K562 (cell line): ENCODE results near the gene DOP1B. TPM values are rescaled to one million over a fixed set of nuclear protein-coding genes. Genes with fewer than 3 reads are reported as not detected.

ENCODE experiments used
- ATAC-seq: fragments of 200-7000 bp; cut with Tn5 transposase; 3 replicates; pipeline ENCODE4 v1.9.1; 2020; ENCODE audit warnings: moderate library complexity
- BruUV-seq: library from RNA; stranded (reverse); fragments of 400-500 nt; replicated peaks from 2 replicates; lab custom pipeline; 2021; lab: Mats Ljungman, UMichigan
- CTCF ChIA-PET: fragments of 300-600 bp; formaldehyde crosslinking; extraction: SDS; loops from one replicate; lab custom pipeline; 2021; ENCODE audit warnings: low intra/inter-chr PET ratio; lab: Yijun Ruan, JAX
- POLR2A ChIA-PET: fragments of 300-600, 350-650 bp; sonication (Branson Sonifier 250); formaldehyde crosslinking; extraction: SDS; loops from one replicate; lab custom pipeline; 2021; ENCODE audit warnings: antibody characterized with exemption, inconsistent platforms; lab: Yijun Ruan, JAX
- DNase-seq, 4 experiments: peaks; one replicate each; pipeline versions ENCODE4 v3.0.0 to v3.0.0-alpha.2; 2011 to 2018; ENCODE audit warnings: low spot score in 3 of 4, mixed read lengths in 3 of 4; ENCODE audit errors: extremely low read depth in 1 of 4
- FAIRE-seq: peaks from 2 replicates; lab custom pipeline; 2011; peaks lifted over from hg19 to GRCh38; lab: Jason Lieb, UNC
- H2AFZ ChIP-seq: 2 replicates; pipeline ENCODE4 v1.6.0; 2011; ENCODE audit warnings: low read depth, low read length, control low read depth, inconsistent platforms
- H3K27ac ChIP-seq: fragments of 200-600 bp; 3 replicates; pipeline ENCODE4 v1.8.0; 2011; ENCODE audit warnings: low read depth, mild to moderate bottlenecking, control low read depth, inconsistent platforms, low read length, moderate library complexity, mixed read lengths; ENCODE audit errors: extremely low read depth
- H3K27me3 ChIP-seq, 2 experiments: fragments of 300-600 bp in 1 of 2; 2 replicates in 1 of 2; 3 replicates in 1 of 2; pipeline versions ENCODE4 v1.6.0 to v1.8.0; 2011; ENCODE audit warnings: inconsistent platforms in 2 of 2, low read length in 2 of 2, mild to moderate bottlenecking in 1 of 2, mixed read lengths in 1 of 2, moderate library complexity in 1 of 2; ENCODE audit not compliant: control insufficient read depth in 2 of 2, insufficient read depth in 2 of 2
- H3K36me3 ChIP-seq: fragments of 300-600 bp; 3 replicates; pipeline ENCODE4 v1.8.0; 2011; ENCODE audit warnings: mild to moderate bottlenecking, low read length, inconsistent platforms; ENCODE audit not compliant: control insufficient read depth, insufficient read depth
- H3K4me1 ChIP-seq, 2 experiments: fragments of 200-600 bp in 1 of 2; replicated peaks in 1 of 2; 2 replicates in 1 of 2; 3 replicates in 1 of 2; pipeline versions ENCODE4 v1.5.1 to v1.8.0; 2011; ENCODE audit warnings: inconsistent platforms in 2 of 2, low read length in 2 of 2, mild to moderate bottlenecking in 1 of 2, mixed read lengths in 1 of 2, moderate library complexity in 1 of 2; ENCODE audit not compliant: control insufficient read depth in 2 of 2, insufficient read depth in 2 of 2
- H3K4me2 ChIP-seq: 2 replicates; pipeline ENCODE4 v1.6.1; 2011; ENCODE audit warnings: low read length, control low read depth, inconsistent platforms, mixed read lengths; ENCODE audit not compliant: insufficient read depth
- H3K4me3 ChIP-seq: fragments of 200-600 bp; sonication (generic), shearing (Covaris generic); 2 replicates; pipeline ENCODE4 v1.5.1; 2016; ENCODE audit warnings: control low read depth, inconsistent platforms
- H3K79me2 ChIP-seq: fragments of 200-600 bp; 3 replicates; pipeline ENCODE4 v1.8.0; 2011; ENCODE audit warnings: low read length, inconsistent platforms; ENCODE audit not compliant: control insufficient read depth, insufficient read depth
- H3K9ac ChIP-seq, 2 experiments: 2 replicates each; pipeline versions ENCODE4 v1.6.0 to v1.6.1; 2011; ENCODE audit warnings: low read depth in 2 of 2, low read length in 2 of 2, control low read depth in 1 of 2, inconsistent platforms in 1 of 2, mild to moderate bottlenecking in 1 of 2, mixed read lengths in 1 of 2; ENCODE audit not compliant: insufficient read depth in 1 of 2
- H3K9me1 ChIP-seq: one replicate; pipeline ENCODE4 v1.6.0; 2011; ENCODE audit warnings: inconsistent platforms, mild to moderate bottlenecking, low read length, moderate library complexity; ENCODE audit not compliant: control insufficient read depth, insufficient read depth
- H3K9me3 ChIP-seq: replicated peaks from 2 replicates; pipeline ENCODE4 v1.5.1; 2011; ENCODE audit warnings: low read depth, low read length, inconsistent platforms; ENCODE audit not compliant: control insufficient read depth, insufficient read depth
- H4K20me1 ChIP-seq: replicated peaks from 2 replicates; pipeline ENCODE4 v1.6.1; 2011; ENCODE audit warnings: low read length, inconsistent platforms, mixed read lengths; ENCODE audit not compliant: control insufficient read depth, insufficient read depth
- ATF6 ChIP-seq: sonication (generic); formaldehyde crosslinking; IDR thresholded peaks from 2 replicates; pipeline ENCODE4 v1.4.0; 2020; ENCODE audit warnings: mild to moderate bottlenecking, missing genetic modification reagents
- CBX1 ChIP-seq: sonication (generic); IDR thresholded peaks from 2 replicates; pipeline ENCODE4 v1.6.1; 2016; ENCODE audit warnings: antibody characterized with exemption, low read depth, mild to moderate bottlenecking
- CXXC5 ChIP-seq: fragments of 250-450 bp; sonication (Bioruptor Pico); IDR thresholded peaks from 2 replicates; pipeline ENCODE4 v1.8.0; 2022; ENCODE audit warnings: inconsistent platforms, mild to moderate bottlenecking, moderate library complexity
- GABPB2 ChIP-seq: fragments of 250-450 bp; sonication (Bioruptor Pico); conservative IDR thresholded peaks from 2 replicates; pipeline ENCODE4 v1.5.1; 2021; ENCODE audit warnings: mild to moderate bottlenecking
- HMBOX1 ChIP-seq: sonication (generic); IDR thresholded peaks from 2 replicates; pipeline ENCODE4 v1.6.1; 2016
- MAFG ChIP-seq: fragments of 450-650 bp; conservative IDR thresholded peaks from 2 replicates; pipeline ENCODE4 v1.6.1; 2016; ENCODE audit warnings: missing genetic modification characterization, missing compliant biosample characterization
- MEIS2 ChIP-seq: fragments of 450-650 bp; IDR thresholded peaks from 2 replicates; pipeline ENCODE4 v1.6.1; 2014; ENCODE audit warnings: mild to moderate bottlenecking; ENCODE audit not compliant: partially characterized antibody
- NR2F6 ChIP-seq: fragments of 450-650 bp; formaldehyde crosslinking; IDR thresholded peaks from 2 replicates; pipeline ENCODE4 v1.4.0; 2020; ENCODE audit warnings: mild to moderate bottlenecking
- PATZ1 ChIP-seq: fragments of 250-450 bp; sonication (Bioruptor Pico); IDR thresholded peaks from 2 replicates; pipeline ENCODE4 v1.5.0; 2020; ENCODE audit warnings: mild to moderate bottlenecking, borderline replicate concordance
- PBX2 ChIP-seq, 2 experiments: IDR thresholded peaks in 1 of 2; conservative IDR thresholded peaks in 1 of 2; 2 replicates each; pipeline ENCODE4 v1.6.1; 2016; ENCODE audit warnings: low read depth in 2 of 2, mild to moderate bottlenecking in 1 of 2, missing compliant biosample characterization in 1 of 2, missing genetic modification characterization in 1 of 2, moderate library complexity in 1 of 2
- PPARD ChIP-seq: fragments of 250-450 bp; sonication (Bioruptor Pico); IDR thresholded peaks from 2 replicates; pipeline ENCODE4 v1.8.0; 2022; ENCODE audit warnings: inconsistent platforms, mild to moderate bottlenecking, moderate library complexity
- PURB ChIP-seq: sonication (generic); formaldehyde crosslinking; IDR thresholded peaks from 2 replicates; pipeline ENCODE4 v1.9.0; 2021; ENCODE audit warnings: low read depth, mild to moderate bottlenecking, missing genetic modification reagents
- SRSF1 ChIP-seq: fragments of 200-400 bp; formaldehyde crosslinking; IDR thresholded peaks from 2 replicates; pipeline ENCODE4 v1.6.1; 2017; ENCODE audit warnings: mild to moderate bottlenecking, low read depth, low read length, moderate library complexity
- ZNF12 ChIP-seq: sonication (generic); formaldehyde crosslinking; IDR thresholded peaks from 2 replicates; pipeline ENCODE4 v1.4.0; 2020; ENCODE audit warnings: mild to moderate bottlenecking, missing genetic modification reagents
- ZNF143 ChIP-seq: sonication (generic); formaldehyde crosslinking; IDR thresholded peaks from 2 replicates; pipeline ENCODE4 v1.9.0; 2022; ENCODE audit warnings: mild to moderate bottlenecking, missing genetic modification reagents
- ZNF436 ChIP-seq: fragments of 250-450, 450-650 bp; sonication (Bioruptor Pico); formaldehyde crosslinking; IDR thresholded peaks from 2 replicates; pipeline ENCODE4 v1.7.0; 2020; ENCODE audit warnings: mild to moderate bottlenecking
- WGBS: fragments of 100-300 bp; shearing (Covaris generic); methylation state at CpG from one replicate; pipeline ENCODE4 v1.1.6; 2016; ENCODE audit warnings: low coverage, mixed read lengths; ENCODE audit not compliant: insufficient coverage; ENCODE audit errors: missing lambda C conversion rate; 5-methylcytosine and 5-hydroxymethylcytosine counted together
- in situ Hi-C: fragments of 300-500 bp; cut with MboI; formaldehyde crosslinking; loops from 4 replicates; pipeline ENCODE4 v1.15.0; 2018; ENCODE audit warnings: inconsistent platforms, mixed read lengths
- intact Hi-C: fragments of 100-400 bp; cut with micrococcal nuclease; formaldehyde crosslinking; loops from 2 replicates; pipeline ENCODE4 v1.14.2; 2022
- polyA plus RNA-seq, 8 experiments: library from polyadenylated mRNA; depleted of rRNA in 4 of 8; stranded (reverse) in 5 of 8; unstranded in 3 of 8; fragments of >200 nt; fragmentation: Nextera tagmentation in 2 of 8; fragmentation: Illumina TruSeq in 1 of 8; extraction: Ambion mirVana in 2 of 8; extraction: Trizol in 1 of 8; gene quantifications; 2 replicates each; pipeline versions ENCODE4 v1.2.1 to v1.2.3, GENCODE V29; 2011 to 2014; ENCODE audit warnings: inconsistent platforms in 1 of 8, missing spikeins in 1 of 8
- total RNA-seq, 7 experiments: library from RNA; depleted of rRNA in 6 of 7; stranded (reverse); fragments of >200 nt in 6 of 7; fragmentation: Illumina TruSeq in 2 of 7; extraction: Trizol in 2 of 7; gene quantifications; 2 replicates each; pipeline versions ENCODE4 v1.2.1 to v1.2.3, GENCODE V29; 2011 to 2021; ENCODE audit warnings: low replicate concordance in 1 of 7

The DOP1B gene
- total and polyA plus RNA-seq, 9 of the 15 experiments (the other 6 are each of a cell fraction or from before 2014, with no cell fraction given), result 0.04 to 2.2 (median 0.68) TPM

GRCh38 chr21:36171336-36171735 is 14.7 kb downstream of the DOP1B start:
- WGBS, result 12% methylated on average over 5 of the region's 5 CpGs
- Histone ChIP-seq H3K27ac (no peak overlapping the region), H3K9ac (no peak overlapping the region), H3K9me3 (no peaks in the 10 kb centered on the region), H3K4me1 (peaks cover 0 to 3% of the 10 kb centered on the region in 2 experiments; a peak in 2 of 5 replicates), H3K36me3 (no peaks in the 10 kb centered on the region), H3K4me3 (no peak overlapping the region), H3K4me2 (no peak overlapping the region), H4K20me1 (no peaks in the 10 kb centered on the region; the same call in 1 of the 2 replicates), H3K79me2 (no peaks in the 10 kb centered on the region), H3K27me3 (peaks cover 0 to 27% of the 10 kb centered on the region in 2 experiments; a peak in 2 of 5 replicates), H3K9me1 (no peaks in the 10 kb centered on the region), H2AFZ (no peak overlapping the region)
- intact Hi-C loops, result no loop called here
- no TSS peak for BruUV-seq
- ChIA-PET POLR2A (interaction anchor here (0.6 kb wide), 1 partner anchor 9 kb away, joined by 3 read pairs; no protein-coding TSS in a partner anchor), CTCF (no interaction called here)
- no peak for DNase-seq
- no peak for ATAC-seq
- in situ Hi-C loops, result no loop called here
- FAIRE-seq, result no peak
- TF ChIP-seq CXXC5 (CRISPR knock-in tag) (no peak), ATF6 (CRISPR knock-in tag) (no peak), NR2F6 (CRISPR knock-in tag) (no peak), CBX1 (no peak), ZNF436 (CRISPR knock-in tag) (no peak), MAFG (tag) (no peak), HMBOX1 (no peak), ZNF143 (CRISPR knock-in tag) (no peak), MEIS2 (no peak), PURB (CRISPR knock-in tag) (no peak), PATZ1 (CRISPR knock-in tag) (no peak), SRSF1 (no peak), GABPB2 (CRISPR knock-in tag) (no peak), PPARD (no peak), ZNF12 (CRISPR knock-in tag) (no peak), PBX2 (CRISPR knock-in tag; IDR thresholded peaks at IDR 0.05; ENCODE audit: low read depth) (no peak), PBX2 (tag; conservative IDR thresholded peaks at IDR 0.05; ENCODE audit: low read depth) (no peak)
